GM13976 (cell line): Measurements from ENCODE around the gene PLEKHA8.

Experiments used
- DNase-seq: peaks from one replicate; pipeline ENCODE4 v3.0.0; 2012; ENCODE audit warnings: low spot score
- in situ Hi-C: fragments of 300-500 bp; cut with MboI; formaldehyde crosslinking; loops from one replicate; pipeline ENCODE4 v1.12.0; 2022; ENCODE audit warnings: low sequenced_read_pairs, mixed read lengths, inconsistent platforms; ENCODE audit not compliant: unreplicated experiment
- TF ChIP-seq, protein P1 (sequence below): IDR thresholded peaks from 2 replicates; pipeline ENCODE4 v1.5.1; 2012; ENCODE audit warnings: borderline replicate concordance, mild to moderate bottlenecking; ENCODE audit not compliant: insufficient read depth; ENCODE audit errors: extremely low read depth, missing control alignments, control extremely low read depth

The PLEKHA8 gene

DNA sequence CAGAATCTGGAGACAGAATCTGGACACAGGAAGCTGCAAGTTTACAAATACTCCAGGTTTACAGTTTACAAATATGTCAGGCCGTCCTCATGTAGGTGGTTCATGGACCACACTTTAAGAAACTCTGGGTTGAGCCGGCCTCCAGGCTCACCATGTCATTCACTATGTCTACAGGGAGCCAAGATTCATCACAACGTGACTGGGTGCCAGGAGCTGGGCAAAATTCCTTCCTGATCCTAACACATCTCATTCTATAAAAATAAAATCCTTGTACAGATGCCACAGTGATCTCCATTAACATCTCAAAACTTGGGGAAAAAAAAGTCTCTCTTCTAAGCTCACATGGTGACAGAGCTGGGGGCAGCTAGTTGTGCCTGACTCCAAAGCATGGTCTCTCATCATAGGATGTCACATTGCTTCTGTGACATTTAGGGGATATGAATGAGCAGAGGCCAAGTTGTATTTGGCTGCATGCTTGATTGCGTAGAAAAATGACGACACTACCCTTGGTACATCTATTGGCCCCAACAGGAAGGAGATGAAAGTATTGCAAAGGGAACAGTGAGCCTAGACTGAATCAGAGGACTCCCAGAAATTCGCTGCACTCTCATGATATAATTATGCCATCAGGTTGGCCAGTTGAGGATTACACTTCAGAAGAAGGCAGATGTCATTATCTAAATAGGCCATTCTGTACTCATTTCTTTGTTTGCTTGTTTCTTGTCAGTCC is 142.4 kb downstream of the PLEKHA8 start:
- TF ChIP-seq, protein P1, sequence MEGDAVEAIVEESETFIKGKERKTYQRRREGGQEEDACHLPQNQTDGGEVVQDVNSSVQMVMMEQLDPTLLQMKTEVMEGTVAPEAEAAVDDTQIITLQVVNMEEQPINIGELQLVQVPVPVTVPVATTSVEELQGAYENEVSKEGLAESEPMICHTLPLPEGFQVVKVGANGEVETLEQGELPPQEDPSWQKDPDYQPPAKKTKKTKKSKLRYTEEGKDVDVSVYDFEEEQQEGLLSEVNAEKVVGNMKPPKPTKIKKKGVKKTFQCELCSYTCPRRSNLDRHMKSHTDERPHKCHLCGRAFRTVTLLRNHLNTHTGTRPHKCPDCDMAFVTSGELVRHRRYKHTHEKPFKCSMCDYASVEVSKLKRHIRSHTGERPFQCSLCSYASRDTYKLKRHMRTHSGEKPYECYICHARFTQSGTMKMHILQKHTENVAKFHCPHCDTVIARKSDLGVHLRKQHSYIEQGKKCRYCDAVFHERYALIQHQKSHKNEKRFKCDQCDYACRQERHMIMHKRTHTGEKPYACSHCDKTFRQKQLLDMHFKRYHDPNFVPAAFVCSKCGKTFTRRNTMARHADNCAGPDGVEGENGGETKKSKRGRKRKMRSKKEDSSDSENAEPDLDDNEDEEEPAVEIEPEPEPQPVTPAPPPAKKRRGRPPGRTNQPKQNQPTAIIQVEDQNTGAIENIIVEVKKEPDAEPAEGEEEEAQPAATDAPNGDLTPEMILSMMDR, result no peak
- no peak for DNase-seq
- in situ Hi-C loops, result loop anchor here (25.0 kb wide), 2 partner anchors 242 to 392 kb away; no protein-coding TSS in a partner anchor

DNA sequence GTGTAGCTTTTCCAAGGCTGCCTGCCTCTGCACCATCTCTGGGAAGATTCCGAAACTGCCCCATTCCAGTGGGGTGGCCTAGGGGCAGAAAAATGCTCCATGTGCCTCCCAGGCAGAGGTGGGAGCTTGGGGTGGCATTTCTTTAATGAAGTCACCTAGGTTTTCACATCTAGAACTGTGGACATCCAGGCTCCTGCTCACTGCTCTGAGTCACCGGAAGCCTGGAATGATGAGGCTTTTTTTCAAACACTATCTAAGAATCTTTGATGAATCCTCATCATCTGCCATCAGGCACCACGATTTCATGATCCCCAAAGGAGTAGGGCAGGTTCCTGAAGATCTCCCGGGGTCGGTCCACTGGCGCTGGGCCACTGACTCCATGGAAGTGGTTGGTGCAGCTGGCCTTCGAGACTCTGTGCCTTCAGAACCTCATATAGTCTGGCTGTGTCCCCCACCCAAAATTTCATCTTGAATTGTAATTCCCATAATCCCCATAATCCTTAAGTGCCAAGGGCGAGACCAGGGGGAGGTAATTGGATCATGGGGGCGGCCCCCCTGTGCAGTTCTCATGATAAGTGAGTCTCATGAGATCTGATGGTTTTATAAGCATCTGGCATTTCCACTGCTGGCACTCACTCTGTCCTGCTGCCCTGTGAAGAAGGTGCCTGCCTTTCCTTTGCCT is 143.7 kb downstream of the PLEKHA8 start:
- in situ Hi-C loops, result loop anchor here (25.0 kb wide), 2 partner anchors 240 to 390 kb away; no protein-coding TSS in a partner anchor
- DNase-seq, result no peak
- TF ChIP-seq, protein P1, result no peak

DNA sequence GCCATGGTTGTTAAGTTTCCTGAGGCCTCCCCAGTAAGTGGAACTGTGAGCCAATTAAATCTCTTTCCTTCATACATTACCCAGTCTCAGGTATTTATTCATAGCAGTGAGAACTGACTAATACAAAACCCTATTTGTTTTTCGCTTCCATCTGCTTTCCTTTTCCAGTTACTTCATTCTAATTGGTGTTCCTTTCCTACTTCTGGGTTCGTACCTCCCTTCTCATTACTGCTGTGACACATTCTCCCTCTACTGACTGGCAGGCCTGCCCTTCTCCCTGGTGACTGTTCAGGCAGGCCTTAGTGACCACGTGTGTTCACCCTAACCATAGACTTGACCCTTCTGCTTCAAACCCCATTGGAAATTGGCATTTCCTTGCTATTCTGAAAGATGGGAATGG is 144.2 kb downstream of the PLEKHA8 start:
- in situ Hi-C loops, result loop anchor here (25.0 kb wide), 2 partner anchors 240 to 390 kb away; no protein-coding TSS in a partner anchor
- no peak for DNase-seq
- TF ChIP-seq, protein P1, result no peak

DNA sequence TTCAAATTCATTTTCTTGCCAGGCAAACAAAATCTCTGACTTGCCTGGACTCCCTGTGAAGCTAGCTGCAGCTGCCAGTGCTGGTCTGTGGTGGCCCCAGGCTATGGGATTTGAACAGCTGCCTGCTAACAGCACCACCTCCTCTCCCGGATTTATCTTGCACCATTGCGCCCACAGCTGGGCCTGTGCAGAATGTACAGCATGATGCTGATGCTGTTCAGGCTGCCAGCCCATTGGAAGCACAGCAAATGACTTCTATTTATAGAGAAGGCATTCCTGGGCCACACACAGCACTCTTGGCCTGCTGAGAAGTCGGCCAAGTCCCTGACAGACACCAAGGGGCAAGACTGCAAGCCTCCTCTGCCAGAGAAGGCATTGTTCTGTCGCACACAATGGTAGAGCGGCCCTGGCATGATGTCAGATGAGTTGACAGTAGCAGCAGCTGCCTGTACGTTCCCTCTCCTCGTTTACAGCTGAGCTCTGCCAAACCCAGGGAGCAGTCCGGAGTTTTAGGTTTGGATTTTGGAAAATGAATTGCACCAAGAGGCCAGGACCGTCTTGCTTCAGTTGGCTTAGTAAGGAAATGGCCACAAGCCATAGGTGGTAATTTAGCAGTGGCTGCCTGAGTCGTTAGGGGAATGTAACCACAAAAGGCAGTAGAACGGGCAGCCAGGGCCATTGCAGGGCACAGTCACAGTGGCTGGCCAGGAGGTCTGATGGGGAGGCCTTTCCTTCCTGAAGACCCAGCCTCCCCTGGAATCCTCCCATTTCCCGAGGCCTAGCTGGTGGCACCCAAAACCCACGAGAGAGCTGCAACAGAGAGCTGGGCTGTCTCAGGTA is 145.1 kb downstream of the PLEKHA8 start:
- TF ChIP-seq, protein P1, result no peak
- DNase-seq, result no peak
- in situ Hi-C loops, result loop anchor here (25.0 kb wide), 2 partner anchors 239 to 389 kb away; no protein-coding TSS in a partner anchor

DNA sequence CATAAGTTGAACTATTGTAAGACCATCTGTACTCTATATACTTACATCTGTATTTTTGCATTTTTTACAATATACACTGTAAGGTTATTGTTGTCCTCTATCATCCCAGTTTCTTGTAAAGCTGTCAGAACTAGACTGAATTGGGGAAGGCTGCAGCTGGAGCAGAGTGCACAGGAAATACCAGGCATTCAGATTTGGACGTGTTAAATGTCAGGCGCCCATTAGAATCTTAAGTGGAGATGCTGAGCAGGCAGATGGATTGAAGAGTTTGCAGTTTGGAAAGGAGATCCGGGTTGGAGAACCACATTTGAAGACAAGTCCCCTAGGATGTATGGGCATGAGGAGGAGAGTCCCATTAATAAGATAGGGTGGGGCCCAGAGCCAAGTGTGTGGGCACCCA is 147.0 kb downstream of the PLEKHA8 start:
- DNase-seq, result no peak
- TF ChIP-seq, protein P1, result no peak
- in situ Hi-C loops, result no loop called here

DNA sequence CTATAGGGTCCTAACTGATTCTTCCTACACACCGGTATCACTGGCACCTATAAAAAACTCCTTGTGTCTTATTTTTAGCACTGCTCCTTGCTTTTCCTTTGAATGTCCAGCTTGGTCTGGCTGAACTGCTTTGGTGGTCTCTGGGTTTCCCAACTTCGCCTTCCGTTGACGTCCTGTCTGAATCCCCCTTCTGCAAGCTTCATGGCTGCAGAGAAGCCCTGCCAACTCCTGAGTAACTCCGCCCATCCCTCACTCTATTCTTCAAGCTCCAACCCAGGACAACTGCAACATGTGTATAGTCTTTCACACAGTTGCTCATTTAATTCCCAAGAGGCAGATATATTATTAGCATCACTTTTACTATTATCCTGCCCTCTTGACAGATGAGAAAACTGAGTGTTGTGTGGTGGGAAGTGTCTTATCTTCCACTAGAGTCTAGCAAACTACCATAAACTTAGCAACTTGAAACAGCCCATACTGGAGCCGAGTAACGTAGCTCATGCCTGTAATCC is 147.5 kb downstream of the PLEKHA8 start:
- no peak for DNase-seq
- in situ Hi-C loops, result no loop called here
- TF ChIP-seq, protein P1, result no peak
